ENCODE measurements around the gene KCNQ5.

The KCNQ5 gene

GRCh38 chr6:72770959-72771358 lies 149.1 kb downstream of the KCNQ5 start (continued):
- no peak for TF ChIP-seq YY2 (tag by site-specific recombination; IDR thresholded peaks at IDR 0.05)
- no peak for TF ChIP-seq ZNF138 (tag by site-specific recombination; IDR thresholded peaks at IDR 0.05; ENCODE audit: borderline replicate concordance)
- no peak for TF ChIP-seq ZBTB6 (tag by site-specific recombination; IDR thresholded peaks at IDR 0.05)
- TF ChIP-seq ZNF747 (tag by site-specific recombination; IDR thresholded peaks at IDR 0.05), result no peak
- no peak for TF ChIP-seq ZNF398 (tag by site-specific recombination; IDR thresholded peaks at IDR 0.05)
- TF ChIP-seq ZNF16 (tag by site-specific recombination; IDR thresholded peaks at IDR 0.05; ENCODE audit: low read depth), result no peak

- ChIA-PET POLR2A (no interaction called here), CTCF (no interaction called here)
- Histone ChIP-seq H3K9me3 (ENCODE audit: control insufficient read depth, insufficient read depth, low read depth, low read length) (no peaks in the 10 kb centered on the region), H3K4me3 (ENCODE audit: low read depth, low read length) (no peak overlapping the region), H3K27ac (ENCODE audit: extremely low read depth, low read depth, low read length) (no peak overlapping the region), H3K4me1 (ENCODE audit: control insufficient read depth, insufficient read depth, low read length) (no peaks in the 10 kb centered on the region), H3K36me3 (ENCODE audit: control insufficient read depth in 2 of 2, insufficient read depth in 1 of 2, low read length in 2 of 2) (no peaks in the 10 kb centered on the region)
- TF ChIP-seq OSR2 (tag by site-specific recombination; IDR thresholded peaks at IDR 0.05) (peak; percentile 31; the same call in 1 of the 2 replicates), PRDM6 (tag by site-specific recombination; IDR thresholded peaks at IDR 0.05) (0 out of 2 replicates have a peak, but pooled peaks have one; percentile 42), ZNF202 (tag by site-specific recombination; IDR thresholded peaks at IDR 0.05; ENCODE audit: borderline replicate concordance) (no peak)
Measured at GRCh38 chr6:72776456-72776855, 154.6 kb downstream of the KCNQ5 start.

GRCh38 chr6:72781624-72782023 lies 159.8 kb downstream of the KCNQ5 start:
- Histone ChIP-seq H3K9me3 (ENCODE audit: control insufficient read depth, insufficient read depth, low read depth, low read length) (no peaks in the 10 kb centered on the region), H3K4me3 (ENCODE audit: low read depth, low read length) (no peak overlapping the region), H3K27ac (ENCODE audit: extremely low read depth, low read depth, low read length) (no peak overlapping the region), H3K36me3 (ENCODE audit: control insufficient read depth in 2 of 2, insufficient read depth in 1 of 2, low read length in 2 of 2) (no peaks in the 10 kb centered on the region), H3K4me1 (ENCODE audit: control insufficient read depth, insufficient read depth, low read length) (no peaks in the 10 kb centered on the region)
- TF ChIP-seq ZNF248 (tag by site-specific recombination; IDR thresholded peaks at IDR 0.05) (no peak), ZBTB8A (tag by site-specific recombination; IDR thresholded peaks at IDR 0.05) (no peak), ZNF843 (tag by site-specific recombination; IDR thresholded peaks at IDR 0.05) (no peak), ZNF280D (tag by site-specific recombination; IDR thresholded peaks at IDR 0.05) (no peak), GFI1B (tag by site-specific recombination; IDR thresholded peaks at IDR 0.05) (no peak), ZNF785 (tag by site-specific recombination; IDR thresholded peaks at IDR 0.05) (no peak), ZNF791 (tag by site-specific recombination; IDR thresholded peaks at IDR 0.05) (no peak), ZNF266 (tag by site-specific recombination; IDR thresholded peaks at IDR 0.05; ENCODE audit: low read depth) (no peak), REST (tag by site-specific recombination; IDR thresholded peaks at IDR 0.05) (no peak), ZSCAN18 (tag by site-specific recombination; IDR thresholded peaks at IDR 0.05) (no peak), ZNF24 (tag by site-specific recombination; IDR thresholded peaks at IDR 0.05) (no peak)
- POLR2A ChIA-PET, result no interaction called here
- CTCF ChIA-PET, result interaction anchor here (0.5 to 0.6 kb wide), 2 partner anchors 26 to 46 kb away, joined by 3 to 4 read pairs; no protein-coding TSS in a partner anchor

All from HEK293 (cell line).